ENCODE data around the gene PNMA1.

DNA sequence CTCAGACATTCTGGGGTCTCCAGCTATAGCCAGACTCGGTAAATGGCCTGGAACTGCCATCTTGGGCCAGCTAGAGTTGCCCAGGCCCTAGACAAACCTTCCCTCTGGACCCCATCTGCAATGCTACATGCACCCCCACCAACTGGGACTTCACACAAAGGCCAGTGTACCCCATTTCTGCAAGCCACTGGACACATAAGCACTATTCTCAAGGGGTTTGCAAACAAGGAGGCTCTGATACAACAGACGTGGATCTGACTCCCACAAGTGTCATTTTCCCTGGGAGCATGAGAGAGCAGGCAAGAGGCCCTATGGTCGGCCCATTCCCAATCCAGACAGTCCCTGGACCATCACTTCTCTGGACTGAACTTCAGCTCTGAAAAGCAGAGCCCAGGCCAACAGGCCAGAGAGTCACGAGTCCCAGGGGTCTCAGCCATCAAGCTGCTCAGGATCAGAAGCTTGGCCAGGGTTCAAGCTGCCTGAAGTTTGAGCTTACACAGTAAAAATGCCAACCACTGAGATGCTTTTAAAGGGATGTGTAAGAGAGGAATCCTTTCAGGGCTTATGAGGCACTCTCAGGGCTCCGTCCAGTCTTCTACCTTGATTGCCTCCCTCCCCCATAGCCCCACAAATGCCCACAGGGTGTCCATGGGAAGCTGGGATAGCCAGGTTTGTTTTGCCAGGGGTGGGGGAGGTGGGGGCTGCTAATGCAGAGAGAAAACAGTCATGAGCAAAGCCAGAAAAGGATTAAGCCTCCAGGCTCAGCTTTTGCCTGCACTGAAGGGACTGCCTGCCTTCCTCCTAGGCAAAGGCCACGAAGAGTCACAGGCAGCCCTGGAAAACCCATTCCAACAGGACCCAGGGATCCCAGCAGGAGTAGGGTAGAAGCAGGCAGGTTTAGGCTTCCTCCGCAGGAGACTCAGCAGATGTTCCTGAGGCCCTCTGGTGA lies 31.7 kb upstream of the PNMA1 start:
- TF ChIP-seq POLR2A (IDR thresholded peaks at IDR 0.05) (no peak), POLR2AphosphoS5 (IDR thresholded peaks at IDR 0.05) (no peak), EP300 (IDR thresholded peaks at IDR 0.05) (no peak)
- TF ChIP-seq, protein P1, sequence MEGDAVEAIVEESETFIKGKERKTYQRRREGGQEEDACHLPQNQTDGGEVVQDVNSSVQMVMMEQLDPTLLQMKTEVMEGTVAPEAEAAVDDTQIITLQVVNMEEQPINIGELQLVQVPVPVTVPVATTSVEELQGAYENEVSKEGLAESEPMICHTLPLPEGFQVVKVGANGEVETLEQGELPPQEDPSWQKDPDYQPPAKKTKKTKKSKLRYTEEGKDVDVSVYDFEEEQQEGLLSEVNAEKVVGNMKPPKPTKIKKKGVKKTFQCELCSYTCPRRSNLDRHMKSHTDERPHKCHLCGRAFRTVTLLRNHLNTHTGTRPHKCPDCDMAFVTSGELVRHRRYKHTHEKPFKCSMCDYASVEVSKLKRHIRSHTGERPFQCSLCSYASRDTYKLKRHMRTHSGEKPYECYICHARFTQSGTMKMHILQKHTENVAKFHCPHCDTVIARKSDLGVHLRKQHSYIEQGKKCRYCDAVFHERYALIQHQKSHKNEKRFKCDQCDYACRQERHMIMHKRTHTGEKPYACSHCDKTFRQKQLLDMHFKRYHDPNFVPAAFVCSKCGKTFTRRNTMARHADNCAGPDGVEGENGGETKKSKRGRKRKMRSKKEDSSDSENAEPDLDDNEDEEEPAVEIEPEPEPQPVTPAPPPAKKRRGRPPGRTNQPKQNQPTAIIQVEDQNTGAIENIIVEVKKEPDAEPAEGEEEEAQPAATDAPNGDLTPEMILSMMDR (IDR thresholded peaks at IDR 0.05) = no peak
